Measurements from ENCODE around the gene MADCAM1.

The MADCAM1 gene

GRCh38 chr19:489418-490196, 6.7 kb upstream of the MADCAM1 start:
- TF ChIP-seq EZH2phosphoT487 (IDR thresholded peaks at IDR 0.05; ENCODE audit: low read length) (no peak), EZH2 (optimal IDR thresholded peaks at IDR 0.05; ENCODE audit: low read depth, low read length) (no peak)
- TF ChIP-seq, protein P1, sequence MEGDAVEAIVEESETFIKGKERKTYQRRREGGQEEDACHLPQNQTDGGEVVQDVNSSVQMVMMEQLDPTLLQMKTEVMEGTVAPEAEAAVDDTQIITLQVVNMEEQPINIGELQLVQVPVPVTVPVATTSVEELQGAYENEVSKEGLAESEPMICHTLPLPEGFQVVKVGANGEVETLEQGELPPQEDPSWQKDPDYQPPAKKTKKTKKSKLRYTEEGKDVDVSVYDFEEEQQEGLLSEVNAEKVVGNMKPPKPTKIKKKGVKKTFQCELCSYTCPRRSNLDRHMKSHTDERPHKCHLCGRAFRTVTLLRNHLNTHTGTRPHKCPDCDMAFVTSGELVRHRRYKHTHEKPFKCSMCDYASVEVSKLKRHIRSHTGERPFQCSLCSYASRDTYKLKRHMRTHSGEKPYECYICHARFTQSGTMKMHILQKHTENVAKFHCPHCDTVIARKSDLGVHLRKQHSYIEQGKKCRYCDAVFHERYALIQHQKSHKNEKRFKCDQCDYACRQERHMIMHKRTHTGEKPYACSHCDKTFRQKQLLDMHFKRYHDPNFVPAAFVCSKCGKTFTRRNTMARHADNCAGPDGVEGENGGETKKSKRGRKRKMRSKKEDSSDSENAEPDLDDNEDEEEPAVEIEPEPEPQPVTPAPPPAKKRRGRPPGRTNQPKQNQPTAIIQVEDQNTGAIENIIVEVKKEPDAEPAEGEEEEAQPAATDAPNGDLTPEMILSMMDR (IDR thresholded peaks at IDR 0.05; ENCODE audit: low read length) = no peak
- Histone ChIP-seq H3K79me2 (ENCODE audit: low read length) (no peaks in the 10 kb centered on the region), H3K9me2 (replicated peaks; ENCODE audit: insufficient read depth, low read length) (no peaks in the 10 kb centered on the region)

DNA sequence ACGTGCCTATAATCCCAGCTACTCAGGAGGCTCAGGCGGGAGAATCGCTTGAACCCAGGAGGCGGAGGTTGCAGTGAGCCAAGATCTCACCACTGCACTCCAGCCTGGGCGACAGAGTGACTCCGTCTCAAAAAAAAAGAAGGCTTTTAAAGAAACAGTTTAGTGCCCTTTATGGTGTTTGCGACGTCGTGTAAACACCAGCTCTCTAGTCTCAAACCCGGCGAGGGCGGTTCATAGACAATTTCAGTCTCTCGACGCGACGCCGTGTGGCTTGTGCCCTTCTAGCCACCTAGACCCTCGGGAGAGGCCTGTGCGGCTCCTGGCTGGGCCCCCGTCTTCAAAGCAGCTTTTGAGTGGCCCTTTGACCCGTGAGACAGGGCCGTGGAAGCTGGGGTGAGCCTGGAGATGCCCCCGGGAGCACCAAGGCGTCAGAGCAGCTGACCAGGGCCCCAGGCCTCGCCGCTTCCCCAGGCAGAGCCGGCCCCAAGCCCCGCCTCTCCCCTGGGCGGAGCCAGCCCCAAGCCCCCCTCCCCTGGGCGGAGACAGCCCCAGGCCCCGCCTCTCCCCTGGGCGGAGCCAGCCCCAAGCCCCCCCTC, 5.0 kb upstream of the MADCAM1 start:
- no peak for TF ChIP-seq EZH2 (optimal IDR thresholded peaks at IDR 0.05; ENCODE audit: low read depth, low read length)
- TF ChIP-seq, protein P1 (IDR thresholded peaks at IDR 0.05; ENCODE audit: low read length) = no peak
- TF ChIP-seq EZH2phosphoT487 (IDR thresholded peaks at IDR 0.05; ENCODE audit: low read length) = no peak
- Histone ChIP-seq H2AFZ (ENCODE audit: low read length) (no peak overlapping the region), H3K9me3 (replicated peaks; ENCODE audit: insufficient read depth, low read length) (no peaks in the 10 kb centered on the region), H3F3A (ENCODE audit: insufficient read depth, low read length) (peaks cover 4% of the 10 kb centered on the region; the same call in 1 of the 2 replicates), H3K27ac (ENCODE audit: low read length) (no peak overlapping the region), H4K20me1 (ENCODE audit: insufficient read depth, low read length) (no peaks in the 10 kb centered on the region), H3K9ac (ENCODE audit: low read length) (no peak overlapping the region), H3K4me2 (ENCODE audit: low read depth, low read length) (no peak overlapping the region), H3K4me1 (ENCODE audit: low read length) (peaks cover 4% of the 10 kb centered on the region; the same call in 1 of the 2 replicates), H3K4me3 (ENCODE audit: low read length) (no peak overlapping the region), H3K79me2 (ENCODE audit: low read length) (no peaks in the 10 kb centered on the region), H3K9me2 (replicated peaks; ENCODE audit: insufficient read depth, low read length) (no peaks in the 10 kb centered on the region), H3K27me3 (replicated peaks; ENCODE audit: insufficient read depth, low read length) (peaks cover 14% of the 10 kb centered on the region), H3K36me3 (replicated peaks; ENCODE audit: insufficient read depth, low read length) (no peaks in the 10 kb centered on the region)
- DNase-seq = no peak

More at GRCh38 chr19:489418-490196, 6.7 kb upstream of the MADCAM1 start:
- Histone ChIP-seq H3F3A (ENCODE audit: insufficient read depth, low read length) (peaks cover 4% of the 10 kb centered on the region; the same call in 1 of the 2 replicates), H3K4me3 (ENCODE audit: low read length) (peak overlapping the region; percentile 93), H3K27me3 (replicated peaks; ENCODE audit: insufficient read depth, low read length) (peaks cover 30% of the 10 kb centered on the region), H3K9ac (ENCODE audit: low read length) (peak overlapping the region; percentile 52; the same call in 1 of the 2 replicates), H3K9me3 (replicated peaks; ENCODE audit: insufficient read depth, low read length) (no peaks in the 10 kb centered on the region), H3K4me2 (ENCODE audit: low read depth, low read length) (peak overlapping the region; percentile 98), H3K4me1 (ENCODE audit: low read length) (peaks cover 4% of the 10 kb centered on the region; the same call in 1 of the 2 replicates), H2AFZ (ENCODE audit: low read length) (peak overlapping the region; percentile 85), H3K27ac (ENCODE audit: low read length) (no peak overlapping the region), H4K20me1 (ENCODE audit: insufficient read depth, low read length) (no peaks in the 10 kb centered on the region), H3K36me3 (replicated peaks; ENCODE audit: insufficient read depth, low read length) (no peaks in the 10 kb centered on the region)
- DNase-seq = no peak

DNA sequence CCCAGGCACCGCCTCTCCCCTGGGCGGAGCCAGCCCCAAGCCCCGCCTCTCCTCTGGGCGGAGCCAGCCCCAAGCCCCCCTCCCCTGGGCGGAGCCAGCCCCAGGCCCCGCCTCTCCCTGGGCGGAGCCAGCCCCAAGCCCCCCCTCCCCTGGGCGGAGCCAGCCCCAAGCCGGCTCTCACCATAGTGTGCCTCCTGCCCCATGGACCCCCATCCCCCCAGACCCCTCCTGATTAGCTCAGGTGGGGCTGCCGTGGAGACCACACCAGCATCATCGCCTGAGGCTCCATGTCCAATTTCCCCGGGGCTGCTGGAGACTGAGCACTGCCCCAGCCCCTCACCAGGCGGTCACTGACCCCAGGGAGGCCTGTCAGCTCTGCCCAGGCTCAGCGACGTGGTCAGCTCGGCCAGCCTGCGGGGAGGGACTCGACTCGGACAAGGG, 4.2 kb upstream of the MADCAM1 start:
- TF ChIP-seq EZH2phosphoT487 (IDR thresholded peaks at IDR 0.05; ENCODE audit: low read length) = no peak
- no peak for TF ChIP-seq EZH2 (optimal IDR thresholded peaks at IDR 0.05; ENCODE audit: low read depth, low read length)
- TF ChIP-seq, protein P1 (IDR thresholded peaks at IDR 0.05; ENCODE audit: low read length) = no peak
- Histone ChIP-seq H2AFZ (ENCODE audit: low read length) (no peak overlapping the region), H3K36me3 (replicated peaks; ENCODE audit: insufficient read depth, low read length) (no peaks in the 10 kb centered on the region), H3K27ac (ENCODE audit: low read length) (no peak overlapping the region), H3K79me2 (ENCODE audit: low read length) (no peaks in the 10 kb centered on the region), H3K4me3 (ENCODE audit: low read length) (no peak overlapping the region), H3F3A (ENCODE audit: insufficient read depth, low read length) (peaks cover 4% of the 10 kb centered on the region; the same call in 1 of the 2 replicates), H3K9me3 (replicated peaks; ENCODE audit: insufficient read depth, low read length) (no peaks in the 10 kb centered on the region), H3K9me2 (replicated peaks; ENCODE audit: insufficient read depth, low read length) (no peaks in the 10 kb centered on the region), H3K9ac (ENCODE audit: low read length) (no peak overlapping the region), H3K4me1 (ENCODE audit: low read length) (peaks cover 4% of the 10 kb centered on the region; the same call in 1 of the 2 replicates), H4K20me1 (ENCODE audit: insufficient read depth, low read length) (no peaks in the 10 kb centered on the region), H3K4me2 (ENCODE audit: low read depth, low read length) (no peak overlapping the region), H3K27me3 (replicated peaks; ENCODE audit: insufficient read depth, low read length) (peaks cover 9% of the 10 kb centered on the region; the same call in 1 of the 2 replicates)
- no peak for DNase-seq
